ENCODE data around the gene CRIM1. TPM values are rescaled to one million over a fixed set of nuclear protein-coding genes. Genes with fewer than 3 reads are reported as not detected.
A peak's percentile ranks its signal among the peaks of the same experiment; 100 is the strongest.

Gene CRIM1
- total and polyA plus RNA-seq, 2 experiments from 2014 or later, result 10.5 to 36.4 TPM

DNA sequence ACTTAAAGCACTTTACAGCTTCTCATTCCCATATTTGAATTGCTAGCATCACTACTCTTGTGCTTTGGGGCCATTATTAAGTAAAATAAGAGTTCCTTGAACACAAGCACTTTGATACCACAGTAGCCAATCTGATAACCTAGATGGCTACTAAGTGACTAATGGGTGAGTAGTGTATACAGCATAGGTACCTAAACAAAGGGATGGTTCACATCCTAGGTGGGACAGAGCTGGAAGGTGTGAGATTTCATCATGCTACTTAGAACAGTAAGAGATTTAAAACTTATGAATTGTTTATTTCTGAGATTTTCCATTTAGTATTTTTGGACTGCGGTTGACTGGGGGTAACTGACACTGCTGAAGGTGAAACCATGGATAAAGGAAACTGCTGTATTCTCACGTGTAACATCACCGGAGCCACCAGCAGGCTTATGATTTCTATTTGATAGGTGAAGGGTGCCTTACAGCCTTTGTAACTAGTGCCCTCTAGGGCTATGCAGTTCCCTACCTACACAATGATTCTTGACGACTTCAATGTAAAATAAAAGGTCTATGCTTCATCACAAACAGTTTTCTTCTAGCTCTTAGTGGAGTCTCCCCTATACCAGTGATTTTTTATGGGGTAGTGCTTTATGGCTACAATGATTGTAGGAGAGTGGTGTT, 22.1 kb upstream of the CRIM1 start:
- no peak overlapping the region for H2AFZ ChIP-seq
- peak; percentile 56 for ATAC-seq
- no peaks in the 10 kb centered on the region for H3K9me3 Mint-ChIP-seq

DNA sequence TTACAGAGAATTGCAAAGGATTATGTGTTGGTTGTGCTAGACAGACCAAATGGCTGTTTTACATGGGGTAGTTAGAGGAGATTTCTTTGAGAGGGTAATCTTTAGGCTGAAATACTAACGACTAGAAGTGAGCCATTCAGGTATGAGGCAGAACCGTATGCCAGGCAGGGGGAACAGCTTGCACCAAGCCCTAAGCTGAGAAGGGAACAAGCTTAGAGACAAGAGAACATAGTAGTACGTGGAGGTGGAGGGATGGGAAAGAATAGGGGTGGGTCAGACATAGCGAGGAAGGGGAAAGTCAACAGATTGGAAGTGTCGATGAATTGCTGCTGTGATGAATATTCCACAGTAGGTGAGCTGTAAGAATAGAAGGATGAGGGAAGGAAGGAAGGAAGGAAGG, 20.0 kb upstream of the CRIM1 start:
- Histone ChIP-seq H3K79me2 (replicated peaks; ENCODE audit: insufficient read depth) (no peaks in the 10 kb centered on the region), H4K20me1 (replicated peaks; ENCODE audit: insufficient read depth) (no peaks in the 10 kb centered on the region), H3K36me3 (ENCODE audit: insufficient read depth) (no peaks in the 10 kb centered on the region), H3F3A (replicated peaks; ENCODE audit: low read depth) (no peaks in the 10 kb centered on the region), H3K27me3 (ENCODE audit: insufficient read depth) (no peaks in the 10 kb centered on the region), H3K4me3 (no peak overlapping the region), H3K27ac (ENCODE audit: low read depth) (no peak overlapping the region), H3K4me2 (no peak overlapping the region), H2AFZ (0 out of 2 replicates have a peak overlapping the region, but pooled peaks have one; percentile 16), H3K9me2 (ENCODE audit: insufficient read depth) (no peaks in the 10 kb centered on the region), H3K4me1 (ENCODE audit: insufficient read depth) (peaks cover 9% of the 10 kb centered on the region; the same call in 1 of the 2 replicates)
- no peaks in the 10 kb centered on the region for H3K27me3 Mint-ChIP-seq (ENCODE audit: insufficient read depth, low read depth, poor library complexity)
- ATAC-seq (peak; percentile 56; the same call in 2 of the 3 replicates), DNase-seq (ENCODE audit: low spot score) (no peak)
- no peak overlapping the region for H3K27ac Mint-ChIP-seq
- H3K9me3 Mint-ChIP-seq, result no peaks in the 10 kb centered on the region
- H3K4me1 Mint-ChIP-seq, result peaks cover 33% of the 10 kb centered on the region
- H3K4me3 Mint-ChIP-seq, result no peak overlapping the region
- no peaks in the 10 kb centered on the region for H3K36me3 Mint-ChIP-seq (ENCODE audit: low read depth)
- TF ChIP-seq JUNB (IDR thresholded peaks at IDR 0.05; ENCODE audit: unreplicated experiment) (no peak), ZNF114 (CRISPR knock-in tag; IDR thresholded peaks at IDR 0.05) (no peak), POLR2AphosphoS5 (IDR thresholded peaks at IDR 0.05; ENCODE audit: low read depth) (no peak), ZNF331 (CRISPR knock-in tag; IDR thresholded peaks at IDR 0.05; ENCODE audit: low read depth) (no peak)
- TF ChIP-seq, protein P1, sequence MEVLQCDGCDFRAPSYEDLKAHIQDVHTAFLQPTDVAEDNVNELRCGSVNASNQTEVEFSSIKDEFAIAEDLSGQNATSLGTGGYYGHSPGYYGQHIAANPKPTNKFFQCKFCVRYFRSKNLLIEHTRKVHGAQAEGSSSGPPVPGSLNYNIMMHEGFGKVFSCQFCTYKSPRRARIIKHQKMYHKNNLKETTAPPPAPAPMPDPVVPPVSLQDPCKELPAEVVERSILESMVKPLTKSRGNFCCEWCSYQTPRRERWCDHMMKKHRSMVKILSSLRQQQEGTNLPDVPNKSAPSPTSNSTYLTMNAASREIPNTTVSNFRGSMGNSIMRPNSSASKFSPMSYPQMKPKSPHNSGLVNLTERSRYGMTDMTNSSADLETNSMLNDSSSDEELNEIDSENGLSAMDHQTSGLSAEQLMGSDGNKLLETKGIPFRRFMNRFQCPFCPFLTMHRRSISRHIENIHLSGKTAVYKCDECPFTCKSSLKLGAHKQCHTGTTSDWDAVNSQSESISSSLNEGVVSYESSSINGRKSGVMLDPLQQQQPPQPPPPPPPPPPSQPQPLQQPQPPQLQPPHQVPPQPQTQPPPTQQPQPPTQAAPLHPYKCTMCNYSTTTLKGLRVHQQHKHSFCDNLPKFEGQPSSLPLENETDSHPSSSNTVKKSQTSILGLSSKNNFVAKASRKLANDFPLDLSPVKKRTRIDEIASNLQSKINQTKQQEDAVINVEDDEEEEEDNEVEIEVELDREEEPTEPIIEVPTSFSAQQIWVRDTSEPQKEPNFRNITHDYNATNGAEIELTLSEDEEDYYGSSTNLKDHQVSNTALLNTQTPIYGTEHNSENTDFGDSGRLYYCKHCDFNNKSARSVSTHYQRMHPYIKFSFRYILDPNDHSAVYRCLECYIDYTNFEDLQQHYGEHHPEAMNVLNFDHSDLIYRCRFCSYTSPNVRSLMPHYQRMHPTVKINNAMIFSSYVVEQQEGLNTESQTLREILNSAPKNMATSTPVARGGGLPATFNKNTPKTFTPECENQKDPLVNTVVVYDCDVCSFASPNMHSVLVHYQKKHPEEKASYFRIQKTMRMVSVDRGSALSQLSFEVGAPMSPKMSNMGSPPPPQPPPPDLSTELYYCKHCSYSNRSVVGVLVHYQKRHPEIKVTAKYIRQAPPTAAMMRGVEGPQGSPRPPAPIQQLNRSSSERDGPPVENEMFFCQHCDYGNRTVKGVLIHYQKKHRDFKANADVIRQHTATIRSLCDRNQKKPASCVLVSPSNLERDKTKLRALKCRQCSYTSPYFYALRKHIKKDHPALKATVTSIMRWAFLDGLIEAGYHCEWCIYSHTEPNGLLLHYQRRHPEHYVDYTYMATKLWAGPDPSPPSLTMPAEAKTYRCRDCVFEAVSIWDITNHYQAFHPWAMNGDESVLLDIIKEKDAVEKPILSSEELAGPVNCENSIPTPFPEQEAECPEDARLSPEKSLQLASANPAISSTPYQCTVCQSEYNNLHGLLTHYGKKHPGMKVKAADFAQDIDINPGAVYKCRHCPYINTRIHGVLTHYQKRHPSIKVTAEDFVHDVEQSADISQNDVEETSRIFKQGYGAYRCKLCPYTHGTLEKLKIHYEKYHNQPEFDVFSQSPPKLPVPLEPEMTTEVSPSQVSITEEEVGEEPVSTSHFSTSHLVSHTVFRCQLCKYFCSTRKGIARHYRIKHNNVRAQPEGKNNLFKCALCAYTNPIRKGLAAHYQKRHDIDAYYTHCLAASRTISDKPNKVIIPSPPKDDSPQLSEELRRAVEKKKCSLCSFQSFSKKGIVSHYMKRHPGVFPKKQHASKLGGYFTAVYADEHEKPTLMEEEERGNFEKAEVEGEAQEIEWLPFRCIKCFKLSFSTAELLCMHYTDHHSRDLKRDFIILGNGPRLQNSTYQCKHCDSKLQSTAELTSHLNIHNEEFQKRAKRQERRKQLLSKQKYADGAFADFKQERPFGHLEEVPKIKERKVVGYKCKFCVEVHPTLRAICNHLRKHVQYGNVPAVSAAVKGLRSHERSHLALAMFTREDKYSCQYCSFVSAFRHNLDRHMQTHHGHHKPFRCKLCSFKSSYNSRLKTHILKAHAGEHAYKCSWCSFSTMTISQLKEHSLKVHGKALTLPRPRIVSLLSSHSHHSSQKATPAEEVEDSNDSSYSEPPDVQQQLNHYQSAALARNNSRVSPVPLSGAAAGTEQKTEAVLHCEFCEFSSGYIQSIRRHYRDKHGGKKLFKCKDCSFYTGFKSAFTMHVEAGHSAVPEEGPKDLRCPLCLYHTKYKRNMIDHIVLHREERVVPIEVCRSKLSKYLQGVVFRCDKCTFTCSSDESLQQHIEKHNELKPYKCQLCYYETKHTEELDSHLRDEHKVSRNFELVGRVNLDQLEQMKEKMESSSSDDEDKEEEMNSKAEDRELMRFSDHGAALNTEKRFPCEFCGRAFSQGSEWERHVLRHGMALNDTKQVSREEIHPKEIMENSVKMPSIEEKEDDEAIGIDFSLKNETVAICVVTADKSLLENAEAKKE (CRISPR knock-in tag; IDR thresholded peaks at IDR 0.05), result no peak
- TF ChIP-seq, protein P2, sequence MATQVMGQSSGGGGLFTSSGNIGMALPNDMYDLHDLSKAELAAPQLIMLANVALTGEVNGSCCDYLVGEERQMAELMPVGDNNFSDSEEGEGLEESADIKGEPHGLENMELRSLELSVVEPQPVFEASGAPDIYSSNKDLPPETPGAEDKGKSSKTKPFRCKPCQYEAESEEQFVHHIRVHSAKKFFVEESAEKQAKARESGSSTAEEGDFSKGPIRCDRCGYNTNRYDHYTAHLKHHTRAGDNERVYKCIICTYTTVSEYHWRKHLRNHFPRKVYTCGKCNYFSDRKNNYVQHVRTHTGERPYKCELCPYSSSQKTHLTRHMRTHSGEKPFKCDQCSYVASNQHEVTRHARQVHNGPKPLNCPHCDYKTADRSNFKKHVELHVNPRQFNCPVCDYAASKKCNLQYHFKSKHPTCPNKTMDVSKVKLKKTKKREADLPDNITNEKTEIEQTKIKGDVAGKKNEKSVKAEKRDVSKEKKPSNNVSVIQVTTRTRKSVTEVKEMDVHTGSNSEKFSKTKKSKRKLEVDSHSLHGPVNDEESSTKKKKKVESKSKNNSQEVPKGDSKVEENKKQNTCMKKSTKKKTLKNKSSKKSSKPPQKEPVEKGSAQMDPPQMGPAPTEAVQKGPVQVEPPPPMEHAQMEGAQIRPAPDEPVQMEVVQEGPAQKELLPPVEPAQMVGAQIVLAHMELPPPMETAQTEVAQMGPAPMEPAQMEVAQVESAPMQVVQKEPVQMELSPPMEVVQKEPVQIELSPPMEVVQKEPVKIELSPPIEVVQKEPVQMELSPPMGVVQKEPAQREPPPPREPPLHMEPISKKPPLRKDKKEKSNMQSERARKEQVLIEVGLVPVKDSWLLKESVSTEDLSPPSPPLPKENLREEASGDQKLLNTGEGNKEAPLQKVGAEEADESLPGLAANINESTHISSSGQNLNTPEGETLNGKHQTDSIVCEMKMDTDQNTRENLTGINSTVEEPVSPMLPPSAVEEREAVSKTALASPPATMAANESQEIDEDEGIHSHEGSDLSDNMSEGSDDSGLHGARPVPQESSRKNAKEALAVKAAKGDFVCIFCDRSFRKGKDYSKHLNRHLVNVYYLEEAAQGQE (IDR thresholded peaks at IDR 0.05; ENCODE audit: unreplicated experiment), result no peak

More for the DNA sequence above, 22.1 kb upstream of the CRIM1 start:
- no peak overlapping the region for H3K27ac ChIP-seq (ENCODE audit: low read depth)
- H3K4me2 ChIP-seq, result no peak overlapping the region
- no peaks in the 10 kb centered on the region for H3K36me3 Mint-ChIP-seq (ENCODE audit: low read depth)
- 0 out of 2 replicates have a peak, but pooled peaks cover 5% of the 10 kb centered on the region for H3K4me1 ChIP-seq (ENCODE audit: insufficient read depth)
- H3K4me3 Mint-ChIP-seq, result no peak overlapping the region
- DNase-seq (ENCODE audit: low spot score), result peak; percentile 46
- H3K4me1 Mint-ChIP-seq, result peaks cover 32% of the 10 kb centered on the region
- TF ChIP-seq ZNF331 (CRISPR knock-in tag; IDR thresholded peaks at IDR 0.05; ENCODE audit: low read depth) (no peak), CREB1 (CRISPR knock-in tag; IDR thresholded peaks at IDR 0.05; ENCODE audit: low read depth) (no peak), POLR2AphosphoS5 (IDR thresholded peaks at IDR 0.05; ENCODE audit: low read depth) (no peak), NANOG (IDR thresholded peaks at IDR 0.05; ENCODE audit: borderline replicate concordance) (no peak), ZNF114 (CRISPR knock-in tag; IDR thresholded peaks at IDR 0.05) (no peak)
- TF ChIP-seq, protein P3, sequence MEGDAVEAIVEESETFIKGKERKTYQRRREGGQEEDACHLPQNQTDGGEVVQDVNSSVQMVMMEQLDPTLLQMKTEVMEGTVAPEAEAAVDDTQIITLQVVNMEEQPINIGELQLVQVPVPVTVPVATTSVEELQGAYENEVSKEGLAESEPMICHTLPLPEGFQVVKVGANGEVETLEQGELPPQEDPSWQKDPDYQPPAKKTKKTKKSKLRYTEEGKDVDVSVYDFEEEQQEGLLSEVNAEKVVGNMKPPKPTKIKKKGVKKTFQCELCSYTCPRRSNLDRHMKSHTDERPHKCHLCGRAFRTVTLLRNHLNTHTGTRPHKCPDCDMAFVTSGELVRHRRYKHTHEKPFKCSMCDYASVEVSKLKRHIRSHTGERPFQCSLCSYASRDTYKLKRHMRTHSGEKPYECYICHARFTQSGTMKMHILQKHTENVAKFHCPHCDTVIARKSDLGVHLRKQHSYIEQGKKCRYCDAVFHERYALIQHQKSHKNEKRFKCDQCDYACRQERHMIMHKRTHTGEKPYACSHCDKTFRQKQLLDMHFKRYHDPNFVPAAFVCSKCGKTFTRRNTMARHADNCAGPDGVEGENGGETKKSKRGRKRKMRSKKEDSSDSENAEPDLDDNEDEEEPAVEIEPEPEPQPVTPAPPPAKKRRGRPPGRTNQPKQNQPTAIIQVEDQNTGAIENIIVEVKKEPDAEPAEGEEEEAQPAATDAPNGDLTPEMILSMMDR (conservative IDR thresholded peaks at IDR 0.05; ENCODE audit: low read depth in 2 of 2), result peak; percentile 42 to 54
- H3K79me2 ChIP-seq (replicated peaks; ENCODE audit: insufficient read depth), result no peaks in the 10 kb centered on the region
- H3F3A ChIP-seq (replicated peaks; ENCODE audit: low read depth), result no peaks in the 10 kb centered on the region
- H3K27me3 Mint-ChIP-seq (ENCODE audit: insufficient read depth, low read depth, poor library complexity), result no peaks in the 10 kb centered on the region
- H3K27me3 ChIP-seq (ENCODE audit: insufficient read depth), result no peaks in the 10 kb centered on the region
- H3K27ac Mint-ChIP-seq, result no peak overlapping the region
- no peaks in the 10 kb centered on the region for H4K20me1 ChIP-seq (replicated peaks; ENCODE audit: insufficient read depth)
- no peaks in the 10 kb centered on the region for H3K36me3 ChIP-seq (ENCODE audit: insufficient read depth)
- no peak overlapping the region for H3K4me3 ChIP-seq
- no peaks in the 10 kb centered on the region for H3K9me2 ChIP-seq (ENCODE audit: insufficient read depth)
